H54 (cell line): ENCODE measurements around the gene RBM6.
"Not testable (repeated sequence)": the region's sequence is repeated elsewhere in the genome, so short reads cannot be mapped to it uniquely, and the experiment has no call there.

Experiments used
- DNase-seq: peaks from one replicate; pipeline ENCODE4 v3.0.0; 2011; ENCODE audit warnings: low spot score, mixed read lengths; ENCODE audit not compliant: insufficient read length
- FAIRE-seq: peaks from 3 replicates; lab custom pipeline; 2011; peaks lifted over from hg19 to GRCh38; lab: Jason Lieb, UNC
- POLR2A ChIP-seq: IDR thresholded peaks from 2 replicates; pipeline ENCODE4 v1.6.1; 2011; ENCODE audit warnings: low read depth, mild to moderate bottlenecking, low read length

Gene RBM6

DNA sequence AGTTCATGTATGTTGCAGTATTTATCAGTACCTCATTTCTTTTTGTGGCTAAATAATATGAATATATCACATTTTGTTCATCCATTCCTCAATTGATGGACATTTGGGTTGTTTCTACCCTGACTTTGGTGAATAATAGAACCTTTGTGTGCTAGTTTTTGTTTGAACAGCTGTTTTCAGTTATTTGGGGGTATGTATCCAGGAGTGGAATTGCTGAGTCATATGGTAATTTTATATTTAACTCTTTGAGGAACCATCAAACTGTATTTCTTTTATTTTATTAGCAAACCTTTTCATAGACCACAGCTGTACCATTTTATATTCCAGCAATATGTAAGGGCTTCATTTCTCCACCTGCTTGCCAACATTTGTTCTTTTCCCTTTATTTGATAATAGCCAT is 110.4 kb downstream of the RBM6 start:
- no peak for TF ChIP-seq POLR2A
- DNase-seq (no peak), FAIRE-seq (no peak)

DNA sequence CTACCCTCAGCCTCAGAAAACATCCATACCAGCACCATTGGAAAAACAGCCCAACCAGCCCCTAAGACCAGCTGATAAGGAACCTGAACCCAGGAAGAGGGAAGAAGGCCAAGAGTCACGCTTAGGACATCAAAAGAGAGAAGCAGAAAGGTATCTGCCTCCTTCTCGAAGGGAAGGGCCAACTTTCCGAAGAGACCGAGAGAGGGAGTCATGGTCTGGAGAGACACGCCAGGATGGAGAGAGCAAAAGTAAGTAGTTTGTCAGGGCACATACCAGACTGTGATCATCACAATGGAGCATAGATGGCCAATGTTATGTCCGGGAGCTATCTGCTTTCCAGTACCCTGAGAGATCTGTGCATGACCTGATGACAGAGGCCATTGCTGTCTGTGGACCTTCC is 117.8 kb downstream of the RBM6 start:
- no peak for TF ChIP-seq POLR2A
- no peak for FAIRE-seq

DNA sequence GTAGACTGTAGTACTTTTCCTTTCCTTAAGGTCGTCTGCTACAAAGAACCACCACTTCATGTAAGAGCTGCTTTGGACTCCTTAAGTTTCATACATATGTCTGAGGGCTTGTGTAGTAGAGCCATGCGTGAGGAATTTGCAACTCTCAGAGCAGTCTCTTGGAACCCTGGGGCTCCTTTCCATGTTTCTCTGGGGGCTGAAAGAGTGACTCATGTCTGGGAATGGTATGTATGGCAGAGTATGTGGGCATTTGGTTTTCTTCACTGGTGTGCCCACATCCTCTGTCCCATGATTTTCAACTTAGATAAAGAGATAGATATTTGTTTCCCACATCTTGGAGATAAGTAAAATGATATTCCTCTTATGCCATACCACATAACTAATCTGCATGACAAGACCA is 128.2 kb downstream of the RBM6 start:
- FAIRE-seq (no peak), DNase-seq (no peak)
- no peak for TF ChIP-seq POLR2A

More for the DNA sequence above, 117.8 kb downstream of the RBM6 start:
- no peak for DNase-seq

DNA sequence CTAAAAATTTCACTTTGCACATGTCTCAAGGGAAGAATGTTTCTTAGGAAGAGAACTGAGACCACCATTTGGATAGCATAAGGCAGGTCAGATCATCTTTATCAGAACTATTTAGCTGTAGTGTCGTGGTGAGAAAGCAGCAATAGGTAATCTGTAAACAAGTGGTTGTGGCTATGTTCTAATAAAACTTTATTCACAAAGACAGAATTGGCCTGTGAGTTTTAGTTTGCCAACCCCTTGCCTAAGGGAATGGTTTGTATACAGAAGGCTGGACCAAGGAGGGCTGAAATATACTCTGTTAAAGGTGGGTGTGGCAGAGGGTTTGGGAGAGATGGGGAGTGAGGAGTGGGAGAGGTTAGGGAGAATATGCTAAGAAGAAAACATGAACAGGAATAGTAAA is 138.1 kb downstream of the RBM6 start:
- DNase-seq (no peak), FAIRE-seq (no peak)
- no peak for TF ChIP-seq POLR2A

DNA sequence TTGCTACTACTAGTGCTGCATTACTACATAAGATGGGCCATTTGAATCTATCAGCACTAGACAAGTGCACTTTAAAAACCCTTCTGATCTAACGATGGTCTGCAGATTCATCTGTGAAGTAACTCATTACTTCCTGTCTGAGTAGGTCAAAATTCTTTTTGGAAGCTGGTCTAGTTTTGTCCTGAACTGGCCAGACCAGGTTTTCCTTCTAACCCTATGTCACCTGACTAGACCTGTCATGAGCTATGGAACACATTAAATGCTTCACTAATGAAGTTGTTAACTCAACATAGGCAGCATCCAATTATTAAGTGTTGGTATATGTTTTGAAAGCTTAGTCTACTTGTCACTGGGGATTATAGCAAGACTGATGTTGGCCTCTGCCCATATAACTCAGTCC is 138.7 kb downstream of the RBM6 start:
- no peak for FAIRE-seq
- DNase-seq = no peak
- no peak for TF ChIP-seq POLR2A

DNA sequence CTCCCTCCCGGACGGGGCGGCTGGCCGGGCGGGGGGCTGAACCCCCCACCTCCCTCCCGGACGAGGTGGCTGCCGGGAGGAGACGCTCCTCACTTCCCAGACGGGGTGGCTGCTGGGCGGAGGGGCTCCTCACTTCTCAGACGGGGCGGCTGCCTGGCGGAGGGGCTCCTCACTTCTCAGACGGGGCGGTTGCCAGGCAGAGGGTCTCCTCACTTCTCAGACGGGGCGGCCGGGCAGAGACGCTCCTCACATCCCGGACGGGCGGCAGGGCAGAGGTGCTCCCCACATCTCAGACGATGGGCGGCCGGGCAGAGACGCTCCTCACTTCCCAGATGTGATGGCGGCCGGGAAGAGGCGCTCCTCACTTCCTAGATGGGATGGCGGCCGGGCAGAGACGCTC is 145.0 kb downstream of the RBM6 start:
- not testable (repeated sequence) for DNase-seq, FAIRE-seq

DNA sequence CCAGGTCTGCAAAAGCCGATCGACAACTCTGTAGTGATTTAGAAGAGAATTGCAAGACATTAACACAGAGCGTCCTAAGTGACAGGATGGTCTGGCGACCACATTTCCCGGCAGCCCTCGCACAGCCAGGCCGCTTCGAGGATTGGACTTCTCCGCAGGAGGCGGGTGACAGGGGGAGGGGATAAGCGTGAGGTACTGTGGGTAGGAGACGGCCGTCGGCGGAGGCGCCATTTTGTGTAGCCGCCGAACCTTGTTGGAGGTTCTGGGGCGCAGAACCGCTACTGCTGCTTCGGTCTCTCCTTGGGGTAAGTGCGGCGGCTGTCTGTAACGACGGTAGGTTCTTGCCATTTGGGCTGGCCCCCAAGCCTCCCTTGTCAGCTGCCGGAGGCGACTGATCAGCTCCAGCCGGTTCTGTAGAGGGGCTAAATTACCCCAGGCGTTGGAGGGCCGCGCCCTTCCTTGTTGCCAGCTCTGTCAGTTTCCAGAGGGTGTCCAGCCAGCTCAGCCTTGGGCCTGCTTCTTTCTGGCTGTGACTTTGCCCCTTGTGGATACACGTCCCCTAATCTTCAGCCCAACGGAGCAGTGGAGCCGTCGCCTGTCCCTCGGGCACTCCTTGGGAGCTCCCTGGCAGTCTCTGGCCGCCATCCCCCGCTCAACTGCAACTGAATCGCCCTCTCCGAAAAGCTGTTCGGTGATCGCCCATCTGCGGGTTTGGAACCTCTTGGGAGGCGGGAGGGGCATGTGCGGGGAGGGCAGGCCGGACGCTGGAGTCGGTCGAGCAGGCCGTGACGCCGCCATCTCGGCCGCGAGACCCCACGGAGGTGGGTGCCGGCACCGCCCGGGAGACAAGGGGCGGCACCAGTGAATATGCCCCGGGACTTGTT is 149.0 kb downstream of the RBM6 start, which contains the start of gene RBM5:
TSS of gene RBM5 (plus strand) at position 195 of the 884 bp plus-strand sequence. CDS start 1,516 bp downstream, outside the sequence.
- DNase-seq (peak; percentile 97), FAIRE-seq (peak; percentile 89)

DNA sequence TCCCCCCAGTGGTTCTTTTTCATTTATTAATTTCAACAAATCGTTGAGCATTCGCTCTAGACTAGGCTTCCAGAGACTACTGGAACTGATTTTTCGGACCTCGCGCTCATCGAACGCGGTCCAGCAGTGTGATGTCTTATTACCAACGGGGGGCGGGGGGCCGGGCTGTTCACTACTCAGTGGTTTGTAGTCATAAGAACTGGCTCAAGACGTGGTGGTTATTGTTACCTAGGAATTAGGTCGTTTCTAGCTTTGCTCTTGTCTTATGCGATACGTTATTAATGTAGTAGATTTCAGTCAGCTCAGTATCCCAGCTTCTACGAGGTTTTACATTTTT is 149.6 kb downstream of the RBM6 start:
- DNase-seq (peak; percentile 38), FAIRE-seq (no peak)
- TF ChIP-seq POLR2A = no peak

More for the DNA sequence above, 149.0 kb downstream of the RBM6 start, which contains the start of gene RBM5:
- TF ChIP-seq POLR2A = peak; percentile 89

DNA sequence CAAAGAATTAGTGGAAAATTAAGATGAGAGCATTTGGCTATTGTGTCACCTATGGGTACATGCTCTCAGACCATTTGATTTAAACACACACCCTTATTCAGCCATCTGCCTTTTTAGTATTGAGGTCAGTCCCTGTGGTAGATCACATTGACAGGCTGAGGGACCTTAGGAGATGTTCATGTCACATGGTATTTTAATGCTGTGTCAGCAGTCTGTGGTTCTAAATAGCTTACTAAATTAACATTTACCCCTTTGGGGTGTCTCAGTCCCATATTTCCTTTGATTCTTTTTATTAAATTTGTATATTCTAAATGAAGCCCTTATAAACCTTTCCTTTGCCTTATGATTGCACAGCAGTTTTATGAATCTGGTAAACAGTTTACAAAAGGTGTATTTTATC is 151.0 kb downstream of the RBM6 start:
- no peak for FAIRE-seq
- DNase-seq = no peak
- TF ChIP-seq POLR2A = no peak

DNA sequence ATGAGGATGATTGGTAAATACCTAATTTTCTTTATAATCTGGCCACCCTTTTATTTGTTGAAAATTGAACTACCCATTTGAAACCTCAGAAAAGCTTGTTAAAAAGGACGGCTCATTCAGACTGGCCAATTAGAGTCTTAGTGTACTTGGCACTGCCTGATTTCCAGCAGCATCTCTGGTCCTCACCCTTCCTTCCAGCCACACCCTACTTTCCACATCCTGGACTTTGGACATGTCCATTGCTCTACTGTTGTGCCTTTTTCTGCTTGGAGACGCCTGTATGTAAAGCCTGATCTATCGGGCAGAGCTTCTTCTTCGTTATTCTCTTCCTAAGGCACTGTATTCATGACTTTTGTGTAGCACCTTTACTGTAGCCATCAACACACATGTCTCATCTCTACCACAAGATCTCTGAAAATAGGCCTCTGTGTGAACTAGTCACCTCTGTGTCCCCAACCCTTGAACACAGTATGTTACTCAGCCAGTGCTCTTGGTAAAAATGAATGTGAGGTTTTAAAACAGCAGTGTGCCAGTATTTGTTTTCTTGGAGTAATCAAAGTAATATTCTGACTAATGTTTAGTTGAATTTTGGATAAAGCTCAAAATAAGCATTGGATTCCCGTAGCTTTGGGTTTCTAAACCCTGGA is 155.5 kb downstream of the RBM6 start:
- no peak for DNase-seq
- no peak for TF ChIP-seq POLR2A
- FAIRE-seq = no peak

DNA sequence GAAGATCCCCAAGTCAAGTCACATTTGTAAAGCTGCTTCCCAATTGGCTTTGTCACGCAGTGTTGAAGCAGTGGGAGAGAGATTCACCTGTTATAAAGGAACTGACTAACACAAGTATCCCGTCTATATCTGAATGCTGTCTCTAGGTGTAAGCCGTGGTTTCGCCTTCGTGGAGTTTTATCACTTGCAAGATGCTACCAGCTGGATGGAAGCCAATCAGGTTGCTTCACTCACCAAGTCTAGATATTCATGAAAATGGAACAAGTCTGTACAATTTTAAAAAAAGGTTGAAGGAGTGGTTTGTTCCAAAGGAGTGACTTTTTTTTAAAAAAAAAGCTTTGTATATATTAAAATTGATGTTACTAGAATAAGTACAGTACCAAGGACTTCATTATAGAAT is 160.4 kb downstream of the RBM6 start:
- FAIRE-seq (no peak), DNase-seq (no peak)
- no peak for TF ChIP-seq POLR2A

DNA sequence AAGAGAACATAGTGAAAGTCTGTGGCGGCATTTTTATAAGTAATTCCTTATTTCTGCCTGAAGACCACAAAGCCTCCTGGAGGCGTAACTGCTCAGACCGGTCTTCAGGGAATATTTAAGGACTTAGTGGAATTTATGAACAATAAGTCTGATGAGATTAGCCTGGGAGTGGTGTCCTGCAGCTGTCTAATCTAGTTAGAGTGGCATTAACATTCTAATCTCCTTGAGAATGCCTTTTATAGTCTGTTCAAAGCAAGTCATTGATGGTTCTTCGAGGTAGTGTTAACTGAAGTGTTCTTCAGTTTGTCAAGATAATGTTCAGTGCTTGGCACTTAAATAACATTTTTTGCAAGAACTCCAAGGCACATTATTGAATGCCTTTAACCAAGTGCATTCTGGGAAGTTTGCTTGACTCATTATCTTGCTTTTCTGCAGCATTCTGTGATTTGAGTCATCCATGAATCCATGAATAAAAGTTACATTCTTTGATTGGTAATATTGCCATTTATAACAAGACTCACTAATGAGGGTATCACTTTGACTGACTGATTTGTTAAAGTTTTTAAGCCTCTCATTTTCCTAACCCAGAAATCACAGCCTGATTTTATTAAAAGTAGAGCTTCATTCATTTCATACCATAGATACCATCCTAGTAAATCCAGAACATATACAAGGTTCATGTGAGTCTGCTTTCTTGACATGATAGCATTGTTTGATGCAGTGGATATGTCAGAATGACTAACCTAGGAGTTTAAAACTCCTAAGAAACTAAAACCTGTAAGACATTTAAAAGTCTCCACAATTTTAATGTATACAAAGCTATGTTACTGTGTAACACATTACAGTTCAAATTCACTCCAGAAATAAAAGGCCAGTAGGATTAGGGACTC is 161.3 kb downstream of the RBM6 start:
- FAIRE-seq = no peak
- TF ChIP-seq POLR2A = no peak

DNA sequence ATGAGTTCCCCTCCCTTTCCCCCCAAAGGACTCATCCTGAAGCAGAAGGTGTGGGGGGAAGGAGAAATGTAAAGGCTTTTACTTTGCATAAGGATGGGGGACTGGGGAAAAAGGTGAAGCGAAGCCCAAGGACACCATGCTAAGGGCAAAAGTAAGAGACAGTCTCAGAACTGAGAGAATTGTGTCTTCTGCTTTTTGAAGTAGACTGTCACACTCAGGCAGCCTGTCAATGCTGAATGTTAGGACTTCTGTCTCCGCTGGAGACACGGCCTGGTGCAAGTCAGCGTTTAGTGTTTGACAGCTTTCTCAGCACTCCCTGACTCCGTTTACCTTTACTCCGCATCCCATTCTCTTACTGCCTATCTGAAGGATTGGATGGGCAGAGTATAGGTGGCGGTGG is 162.6 kb downstream of the RBM6 start:
- DNase-seq (no peak), FAIRE-seq (no peak)
- no peak for TF ChIP-seq POLR2A

More for the DNA sequence above, 161.3 kb downstream of the RBM6 start:
- no peak for DNase-seq

DNA sequence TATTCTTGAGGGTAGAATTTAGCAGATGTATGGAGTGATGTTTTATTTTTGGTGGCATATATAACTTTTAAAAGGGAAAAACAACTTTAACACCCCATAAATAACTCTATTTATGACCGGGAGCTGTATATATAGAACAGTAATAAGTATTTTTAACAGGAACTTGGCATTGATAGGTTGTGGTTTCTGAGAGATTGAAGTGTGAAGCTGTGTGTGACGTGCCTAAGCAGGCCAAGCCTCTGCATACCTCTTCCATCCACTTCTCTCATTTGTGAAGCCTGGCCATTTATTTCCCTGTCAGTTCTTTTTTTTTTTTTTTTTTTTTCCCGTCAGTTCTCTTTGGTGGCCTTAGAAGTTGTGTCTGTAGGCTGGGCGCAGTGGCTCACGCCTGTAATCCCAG is 171.8 kb downstream of the RBM6 start:
- DNase-seq (no peak), FAIRE-seq (no peak)
- TF ChIP-seq POLR2A = no peak
